ENCODE data around the gene MGAM2. TPM values are rescaled to one million over a fixed set of nuclear protein-coding genes. Genes with fewer than 3 reads are reported as not detected.

Gene MGAM2
- total and polyA plus RNA-seq, 4 donors, result 0.09 to 0.59 (median 0.11) TPM

GRCh38 chr7:142188154-142188553, 76.6 kb downstream of the MGAM2 start:
- 52% methylated on average over 2 of the region's 2 CpGs for WGBS
- DNase-seq (ENCODE audit: low spot score), result no peak
- no peak for TF ChIP-seq YY1 (IDR thresholded peaks at IDR 0.05)
- no peak for TF ChIP-seq TAF1 (conservative IDR thresholded peaks at IDR 0.05)
- no peak for TF ChIP-seq CTCF (IDR thresholded peaks at IDR 0.05; ENCODE audit: low read depth, low read length, missing input control)
- TF ChIP-seq ZBTB33 (IDR thresholded peaks at IDR 0.05), result no peak
- no peak for TF ChIP-seq HNF4G (IDR thresholded peaks at IDR 0.05)
- TF ChIP-seq GABPA (IDR thresholded peaks at IDR 0.05 in 1 of 2, conservative IDR thresholded peaks at IDR 0.05 in 1 of 2), result no peak
- TF ChIP-seq SP1 (IDR thresholded peaks at IDR 0.05), result no peak
- TF ChIP-seq ATF3 (IDR thresholded peaks at IDR 0.05), result no peak
- no peaks in the 10 kb centered on the region for H3K9me3 ChIP-seq (ENCODE audit: control insufficient read depth in 4 of 4, low read length in 3 of 4)
- no peaks in the 10 kb centered on the region for H3K27me3 ChIP-seq (ENCODE audit: control insufficient read depth in 4 of 4, insufficient read depth in 4 of 4, low read length in 3 of 4)
- H3K36me3 ChIP-seq (ENCODE audit: control insufficient read depth in 4 of 4, insufficient read depth in 3 of 4, low read depth in 1 of 4, low read length in 3 of 4), result no peaks in the 10 kb centered on the region
- no peak overlapping the region for H3K9ac ChIP-seq (ENCODE audit: low read depth in 1 of 2, low read length in 2 of 2)
- H3K4me3 ChIP-seq (ENCODE audit: low read depth in 1 of 3, low read length in 3 of 3), result no peak overlapping the region
- no peak overlapping the region for H3K27ac ChIP-seq (ENCODE audit: low read depth in 1 of 2, low read length in 2 of 2)
- H3K4me1 ChIP-seq (ENCODE audit: control insufficient read depth in 4 of 4, insufficient read depth in 4 of 4, low read length in 3 of 4), result no peaks in the 10 kb centered on the region

- Histone ChIP-seq H3K4me3 (ENCODE audit: low read depth in 1 of 3, low read length in 3 of 3) (no peak overlapping the region), H3K36me3 (ENCODE audit: control insufficient read depth in 4 of 4, insufficient read depth in 3 of 4, low read depth in 1 of 4, low read length in 3 of 4) (no peaks in the 10 kb centered on the region), H3K9ac (ENCODE audit: low read depth in 1 of 2, low read length in 2 of 2) (no peak overlapping the region), H3K9me3 (ENCODE audit: control insufficient read depth in 4 of 4, low read length in 3 of 4) (no peaks in the 10 kb centered on the region), H3K27me3 (ENCODE audit: control insufficient read depth in 4 of 4, insufficient read depth in 4 of 4, low read length in 3 of 4) (no peaks in the 10 kb centered on the region), H3K4me1 (ENCODE audit: control insufficient read depth in 4 of 4, insufficient read depth in 4 of 4, low read length in 3 of 4) (no peaks in the 10 kb centered on the region), H3K27ac (ENCODE audit: low read depth in 1 of 2, low read length in 2 of 2) (no peak overlapping the region)
- no peak for DNase-seq (ENCODE audit: low spot score)
- TF ChIP-seq RAD21 (IDR thresholded peaks at IDR 0.05), result peak; percentile 89 to 93
- TF ChIP-seq HNF4A (conservative IDR thresholded peaks at IDR 0.05), result no peak
- no peak for TF ChIP-seq ATF3 (IDR thresholded peaks at IDR 0.05)
- no peak for TF ChIP-seq EGR1 (IDR thresholded peaks at IDR 0.05; ENCODE audit: low read depth in 2 of 2)
- no peak for TF ChIP-seq REST (IDR thresholded peaks at IDR 0.05)
- TF ChIP-seq FOXA2 (IDR thresholded peaks at IDR 0.05), result no peak
- TF ChIP-seq CTCF (IDR thresholded peaks at IDR 0.05; ENCODE audit: low read depth, low read length, missing input control), result peak; percentile 59
- no peak for TF ChIP-seq TAF1 (conservative IDR thresholded peaks at IDR 0.05)
- TF ChIP-seq FOXA1 (IDR thresholded peaks at IDR 0.05), result no peak
Observed at GRCh38 chr7:142188846-142189245, 77.3 kb downstream of the MGAM2 start.

All from liver (tissue), 9 donors.